Ramos (cell line): ENCODE results near the gene RLF.

Experiments
- in situ Hi-C: fragments of 300-500 bp; cut with MboI; formaldehyde crosslinking; loops from one replicate; pipeline ENCODE4 v1.14.3; 2022; ENCODE audit warnings: low sequenced_read_pairs; ENCODE audit not compliant: unreplicated experiment

Gene RLF

GRCh38 chr1:40265919-40266318 is 104.7 kb downstream of the RLF start:
- in situ Hi-C loops: no loop called here

- in situ Hi-C loops: no loop called here
Observed at GRCh38 chr1:40266786-40267535, 105.8 kb downstream of the RLF start.

GRCh38 chr1:40267767-40268187 is 106.6 kb downstream of the RLF start:
- in situ Hi-C loops: no loop called here

GRCh38 chr1:40268211-40268610 is 107.0 kb downstream of the RLF start:
- in situ Hi-C loops: no loop called here

GRCh38 chr1:40270152-40270834 is 109.1 kb downstream of the RLF start:
- in situ Hi-C loops: no loop called here

GRCh38 chr1:40272653-40273213 is 111.5 kb downstream of the RLF start:
- in situ Hi-C loops: no loop called here

GRCh38 chr1:40273547-40274166 is 112.5 kb downstream of the RLF start:
- in situ Hi-C loops: no loop called here

GRCh38 chr1:40274331-40274730 is 113.1 kb downstream of the RLF start:
- in situ Hi-C loops: no loop called here

GRCh38 chr1:40276122-40276521 is 114.9 kb downstream of the RLF start:
- in situ Hi-C loops: no loop called here

- in situ Hi-C loops: no loop called here
Observed at GRCh38 chr1:40281853-40282252, 120.7 kb downstream of the RLF start.
